Activated CD8-positive, alpha-beta T cell treated with anti-CD3 and anti-CD28 coated beads for 36 hours (primary cell): Measurements from ENCODE around the gene OR2S2. TPM values are rescaled to one million over a fixed set of nuclear protein-coding genes. Genes with fewer than 3 reads are reported as not detected.
"Not testable (repeated sequence)": the region's sequence is repeated elsewhere in the genome, so short reads cannot be mapped to it uniquely, and the experiment has no call there.

Experiments used
- ATAC-seq: fragments of 200-7000 bp; cut with Tn5 transposase; one replicate; pipeline ENCODE4 v1.10.0; 2021; ENCODE audit warnings: mild to moderate bottlenecking, moderate library complexity
- CTCF ChIA-PET: fragments of 350-600 bp; sonication (Branson Sonifier 250); formaldehyde crosslinking; loops from one replicate; lab custom pipeline; 2021; ENCODE audit warnings: antibody characterized with exemption; lab: Charles Lee
- POLR2A ChIA-PET: fragments of 350-600 bp; sonication (Branson Sonifier 250); formaldehyde crosslinking; loops from one replicate; lab custom pipeline; 2021; ENCODE audit warnings: antibody characterized with exemption; lab: Charles Lee
- DNase-seq: peaks from one replicate; pipeline ENCODE4 v3.0.0-alpha.2; 2020
- H3K27ac Mint-ChIP-seq: one replicate; pipeline ENCODE4 v1.8.0; 2021; ENCODE audit warnings: mild to moderate bottlenecking, mixed read lengths
- H3K27me3 Mint-ChIP-seq: one replicate; pipeline ENCODE4 v1.8.0; 2021; ENCODE audit warnings: mixed read lengths
- H3K36me3 Mint-ChIP-seq: one replicate; pipeline ENCODE4 v1.8.0; 2021; ENCODE audit warnings: low read depth, mixed read lengths
- H3K4me1 Mint-ChIP-seq: one replicate; pipeline ENCODE4 v1.8.0; 2021; ENCODE audit warnings: low read depth, mixed read lengths
- H3K4me3 Mint-ChIP-seq: one replicate; pipeline ENCODE4 v1.8.0; 2021; ENCODE audit warnings: mild to moderate bottlenecking, moderate library complexity, mixed read lengths
- H3K9me3 Mint-ChIP-seq: one replicate; pipeline ENCODE4 v1.8.0; 2021; ENCODE audit warnings: mixed read lengths
- intact Hi-C: fragments of 100-400 bp; cut with micrococcal nuclease; formaldehyde crosslinking; loops from one replicate; pipeline ENCODE4 v1.10.0; 2022
- total RNA-seq, 2 experiments: library from RNA; stranded (reverse); gene quantifications; one replicate each; pipeline ENCODE4 v1.2.3, GENCODE V29; 2021
- TF ChIP-seq, protein P1 (sequence below): fragments of 200-600 bp; IDR thresholded peaks from one replicate; pipeline ENCODE4 v1.8.0; 2022; ENCODE audit warnings: antibody characterized with exemption, mild to moderate bottlenecking

Gene OR2S2
- total RNA-seq, 2 experiments from 2014 or later = not detected

DNA sequence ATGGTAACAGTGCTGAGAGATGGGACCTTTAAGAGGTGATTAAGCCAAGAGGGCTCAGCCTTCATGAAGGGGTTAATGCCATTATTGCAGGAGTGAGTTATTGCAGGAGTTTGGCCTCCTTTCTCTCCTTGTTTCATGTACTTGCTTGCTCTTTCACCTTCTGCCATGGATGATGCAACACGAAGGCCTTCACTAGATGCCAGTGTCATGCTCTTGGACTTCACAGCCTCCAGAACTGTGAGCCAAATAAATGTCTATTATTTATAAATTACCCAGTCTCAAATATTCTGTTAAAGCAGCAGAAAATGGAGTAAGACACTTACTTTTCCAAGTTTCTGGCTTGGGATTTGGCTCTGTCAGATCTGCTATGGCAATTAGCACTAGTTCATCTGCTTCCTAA lies 40.4 kb upstream of the OR2S2 start:
- TF ChIP-seq, protein P1, sequence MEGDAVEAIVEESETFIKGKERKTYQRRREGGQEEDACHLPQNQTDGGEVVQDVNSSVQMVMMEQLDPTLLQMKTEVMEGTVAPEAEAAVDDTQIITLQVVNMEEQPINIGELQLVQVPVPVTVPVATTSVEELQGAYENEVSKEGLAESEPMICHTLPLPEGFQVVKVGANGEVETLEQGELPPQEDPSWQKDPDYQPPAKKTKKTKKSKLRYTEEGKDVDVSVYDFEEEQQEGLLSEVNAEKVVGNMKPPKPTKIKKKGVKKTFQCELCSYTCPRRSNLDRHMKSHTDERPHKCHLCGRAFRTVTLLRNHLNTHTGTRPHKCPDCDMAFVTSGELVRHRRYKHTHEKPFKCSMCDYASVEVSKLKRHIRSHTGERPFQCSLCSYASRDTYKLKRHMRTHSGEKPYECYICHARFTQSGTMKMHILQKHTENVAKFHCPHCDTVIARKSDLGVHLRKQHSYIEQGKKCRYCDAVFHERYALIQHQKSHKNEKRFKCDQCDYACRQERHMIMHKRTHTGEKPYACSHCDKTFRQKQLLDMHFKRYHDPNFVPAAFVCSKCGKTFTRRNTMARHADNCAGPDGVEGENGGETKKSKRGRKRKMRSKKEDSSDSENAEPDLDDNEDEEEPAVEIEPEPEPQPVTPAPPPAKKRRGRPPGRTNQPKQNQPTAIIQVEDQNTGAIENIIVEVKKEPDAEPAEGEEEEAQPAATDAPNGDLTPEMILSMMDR = no peak
- H3K27me3 Mint-ChIP-seq = peaks cover 18% of the 10 kb centered on the region

DNA sequence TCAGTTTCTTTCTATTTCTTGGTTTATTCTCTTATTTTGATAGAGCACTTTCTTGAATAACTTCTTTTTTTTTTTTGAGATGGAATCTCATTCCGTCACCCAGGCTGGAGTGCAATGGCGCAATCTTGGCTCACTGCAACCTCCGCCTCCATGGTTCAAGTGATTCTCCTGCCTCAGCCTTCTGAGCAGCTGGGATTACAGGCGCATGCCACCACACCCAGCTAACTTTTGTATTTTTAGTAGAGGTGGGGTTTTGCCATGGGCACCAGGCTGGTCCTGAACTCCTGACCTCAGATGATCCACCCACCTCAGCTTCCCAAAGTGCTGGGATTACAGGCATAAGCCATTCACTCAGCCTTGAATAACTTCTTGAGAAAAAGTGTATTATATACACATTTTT lies 39.1 kb upstream of the OR2S2 start:
- ATAC-seq, intact Hi-C loops, DNase-seq, H3K9me3 Mint-ChIP-seq, H3K36me3 Mint-ChIP-seq, H3K4me1 Mint-ChIP-seq, POLR2A ChIA-PET, H3K27ac Mint-ChIP-seq, H3K4me3 Mint-ChIP-seq: not testable (repeated sequence)
- H3K27me3 Mint-ChIP-seq = peaks cover 16% of the 10 kb centered on the region
- CTCF ChIA-PET = interaction anchor here (1.5 kb wide), 1 partner anchor 11 kb away, joined by 5 read pairs; no protein-coding TSS in a partner anchor

More for the DNA sequence above, 40.4 kb upstream of the OR2S2 start:
- Mint-ChIP-seq H3K9me3 (no peaks in the 10 kb centered on the region), H3K4me3 (no peak overlapping the region), H3K27ac (no peak overlapping the region), H3K36me3 (no peaks in the 10 kb centered on the region), H3K4me1 (no peaks in the 10 kb centered on the region)
- DNase-seq (no peak), ATAC-seq (no peak)
- POLR2A ChIA-PET = no interaction called here
- intact Hi-C loops = no loop called here
- CTCF ChIA-PET = no interaction called here

DNA sequence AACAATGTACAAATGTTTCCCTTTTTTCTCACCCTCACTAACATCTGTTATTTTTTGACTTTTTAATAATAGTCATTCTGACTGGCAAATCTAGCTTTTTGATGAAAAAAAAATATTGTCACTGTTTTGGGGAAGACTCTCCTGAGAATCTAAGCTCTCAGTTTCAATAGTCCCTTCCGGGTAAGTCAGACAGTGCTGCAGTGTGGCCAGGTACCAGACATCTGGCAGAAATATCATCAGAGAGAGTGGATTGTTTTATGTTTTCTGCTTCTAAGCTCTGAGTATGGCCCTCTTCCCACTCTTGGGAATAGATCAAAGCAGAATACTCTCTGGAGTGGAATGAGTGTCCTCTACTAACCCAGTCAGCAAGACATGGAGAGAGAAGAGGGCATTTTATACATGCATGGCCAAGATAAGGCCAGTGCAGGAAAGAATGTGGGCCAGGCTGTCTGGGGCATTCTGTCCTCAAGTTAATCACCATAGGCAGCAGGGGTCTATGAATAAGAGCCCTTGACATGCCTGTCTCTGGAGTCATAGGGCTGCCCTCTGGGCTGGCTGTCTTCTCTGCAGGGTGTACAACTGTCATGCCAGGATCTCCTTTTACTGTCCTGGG lies 38.5 kb upstream of the OR2S2 start:
- CTCF ChIA-PET = interaction anchor here (1.5 kb wide), 1 partner anchor 12 kb away, joined by 5 read pairs; no protein-coding TSS in a partner anchor
- H3K4me3 Mint-ChIP-seq = no peak overlapping the region
- H3K27ac Mint-ChIP-seq = no peak overlapping the region
- H3K4me1 Mint-ChIP-seq = no peaks in the 10 kb centered on the region
- H3K9me3 Mint-ChIP-seq = no peaks in the 10 kb centered on the region
- intact Hi-C loops = no loop called here
- H3K36me3 Mint-ChIP-seq = no peaks in the 10 kb centered on the region
- peaks cover 19% of the 10 kb centered on the region for H3K27me3 Mint-ChIP-seq
- TF ChIP-seq, protein P1 = no peak
- DNase-seq (no peak), ATAC-seq (no peak)
- POLR2A ChIA-PET = interaction anchor here (0.6 kb wide), 1 partner anchor 126 kb away, joined by 4 read pairs; no protein-coding TSS in a partner anchor

DNA sequence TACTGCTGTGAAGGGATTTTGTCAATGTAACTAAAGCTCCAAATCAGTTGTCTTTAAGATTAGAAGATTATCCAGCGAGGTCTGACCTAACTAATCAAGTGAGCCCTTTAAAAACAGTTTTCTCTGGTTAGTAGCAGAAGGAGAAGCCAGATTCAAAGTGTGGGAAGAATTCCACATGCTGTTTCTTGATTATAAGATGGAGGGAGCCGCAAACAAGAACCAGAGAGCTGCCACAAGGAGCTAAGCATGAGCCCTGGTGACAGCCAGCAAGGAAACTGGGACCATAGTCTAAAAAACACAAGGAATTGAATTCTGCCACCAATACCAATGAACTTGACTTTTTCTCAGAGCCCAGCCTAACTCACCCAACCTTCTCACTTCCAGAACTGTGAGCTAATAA lies 37.0 kb upstream of the OR2S2 start:
- Mint-ChIP-seq H3K27me3 (peaks cover 11% of the 10 kb centered on the region), H3K9me3 (no peaks in the 10 kb centered on the region), H3K36me3 (no peaks in the 10 kb centered on the region), H3K4me1 (no peaks in the 10 kb centered on the region), H3K4me3 (no peak overlapping the region), H3K27ac (no peak overlapping the region)
- ChIA-PET CTCF (interaction anchor here (0.7 to 2.2 kb wide), 7 partner anchors 12 to 113 kb away, joined by 3 to 10 read pairs (median 5); no protein-coding TSS in a partner anchor), POLR2A (no interaction called here)
- TF ChIP-seq, protein P1 = no peak
- intact Hi-C loops = no loop called here
- no peak for ATAC-seq
- DNase-seq = no peak

DNA sequence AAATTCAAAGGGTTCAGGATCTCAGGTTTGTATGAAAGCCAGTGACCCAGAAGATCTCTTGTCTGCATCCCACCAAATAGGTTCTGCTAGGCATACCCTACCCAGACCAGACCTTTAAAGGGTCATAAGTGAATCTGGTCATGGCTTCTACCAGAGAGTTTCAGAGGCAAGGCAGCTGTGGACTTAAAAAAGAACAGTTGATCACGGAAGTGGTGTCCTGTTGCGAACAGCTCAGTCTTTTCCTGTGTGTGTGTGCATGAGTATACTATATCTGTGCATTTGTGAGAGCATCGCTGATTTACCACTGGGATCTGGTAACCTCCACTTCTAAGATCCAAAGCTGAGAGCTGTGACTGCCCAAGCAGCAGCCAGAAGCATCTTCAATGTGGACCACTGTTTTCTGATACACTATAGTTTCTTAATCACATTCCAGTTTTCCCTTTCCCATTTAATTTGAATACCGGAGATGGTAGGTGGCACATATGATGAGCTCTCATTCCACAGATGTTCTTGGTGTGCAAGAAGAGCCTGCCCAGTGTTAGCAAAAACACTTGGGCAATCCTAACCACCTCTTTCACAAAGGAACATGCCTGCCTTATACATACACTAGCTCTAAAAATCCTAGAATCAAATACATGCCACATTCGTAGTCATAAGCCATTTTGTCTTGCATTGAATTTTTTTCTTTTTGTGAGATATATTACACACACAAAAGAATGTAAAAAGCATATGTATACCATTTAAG lies 36.2 kb upstream of the OR2S2 start:
- no peak for ATAC-seq
- no peaks in the 10 kb centered on the region for H3K9me3 Mint-ChIP-seq
- DNase-seq = no peak
- no peaks in the 10 kb centered on the region for H3K4me1 Mint-ChIP-seq
- H3K27ac Mint-ChIP-seq = no peak overlapping the region
- TF ChIP-seq, protein P1 = no peak
- H3K36me3 Mint-ChIP-seq = no peaks in the 10 kb centered on the region
- peaks cover 11% of the 10 kb centered on the region for H3K27me3 Mint-ChIP-seq
- intact Hi-C loops = no loop called here
- CTCF ChIA-PET = interaction anchor here (1.2 to 2.2 kb wide), 5 partner anchors 12 to 39 kb away, joined by 3 to 10 read pairs (median 7); no protein-coding TSS in a partner anchor
- H3K4me3 Mint-ChIP-seq = no peak overlapping the region
- POLR2A ChIA-PET = no interaction called here

DNA sequence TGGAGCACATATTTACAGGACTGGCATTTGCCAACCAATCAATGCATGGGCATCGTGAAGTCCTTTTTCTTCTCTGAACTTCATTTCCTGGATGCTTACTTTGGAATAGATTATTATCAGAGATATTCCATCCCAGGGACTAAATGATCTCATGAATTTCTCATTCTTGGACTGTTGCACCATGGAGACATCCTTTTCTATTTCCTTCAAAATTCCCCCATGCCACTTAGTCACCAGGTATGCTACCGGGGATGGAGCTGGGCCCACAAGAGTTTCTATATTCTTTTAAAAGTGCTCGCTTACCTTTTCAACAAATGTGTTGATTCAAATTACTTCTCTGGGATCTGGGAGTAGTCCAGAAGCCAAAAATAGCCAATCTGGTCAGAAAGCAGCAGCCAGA lies 35.2 kb upstream of the OR2S2 start:
- H3K27me3 Mint-ChIP-seq = peaks cover 11% of the 10 kb centered on the region
- H3K36me3 Mint-ChIP-seq, intact Hi-C loops, POLR2A ChIA-PET, H3K27ac Mint-ChIP-seq, H3K4me3 Mint-ChIP-seq, H3K9me3 Mint-ChIP-seq, H3K4me1 Mint-ChIP-seq, ATAC-seq, DNase-seq: not testable (repeated sequence)
- CTCF ChIA-PET = interaction anchor here (1.0 kb wide), 1 partner anchor 10 kb away, joined by 4 read pairs; no protein-coding TSS in a partner anchor
